Choroid plexus epithelial cell (primary cell): ENCODE results near the gene FOXP1.

Experiments used
- DNase-seq: peaks from one replicate; pipeline ENCODE4 v3.0.0-alpha.2; 2010; ENCODE audit warnings: low read depth
- H3K4me3 ChIP-seq: 2 replicates; pipeline ENCODE4 v1.5.1; 2011; ENCODE audit warnings: low read depth, mild to moderate bottlenecking, control low read depth, low read length, moderate library complexity
- CTCF ChIP-seq: conservative IDR thresholded peaks from 2 replicates; pipeline ENCODE4 v1.5.1; 2011; ENCODE audit warnings: low read depth, mild to moderate bottlenecking, control low read depth, inconsistent platforms, low read length, moderate library complexity

The FOXP1 gene

DNA sequence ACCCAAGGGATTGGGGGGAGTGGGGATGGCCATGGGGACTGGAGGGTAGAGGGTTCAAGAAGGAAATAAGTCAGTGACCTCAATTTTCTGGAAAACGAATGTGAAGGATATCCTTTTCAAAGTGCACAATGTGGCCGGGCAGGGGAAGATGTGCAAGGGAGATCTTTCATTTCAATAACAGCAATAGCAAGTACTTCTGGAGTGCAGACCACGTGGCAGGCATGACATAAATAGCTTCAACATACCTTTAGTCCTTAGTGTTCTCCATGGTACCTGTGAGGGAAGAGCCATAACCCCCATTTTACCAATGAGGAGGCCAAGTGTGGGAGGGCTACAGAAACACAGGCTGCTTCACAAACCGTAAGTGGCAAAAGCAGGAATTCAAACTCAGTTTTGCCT lies 138.7 kb downstream of the FOXP1 start:
- no peak for DNase-seq
- no peak for TF ChIP-seq CTCF
- H3K4me3 ChIP-seq: no peak overlapping the region

DNA sequence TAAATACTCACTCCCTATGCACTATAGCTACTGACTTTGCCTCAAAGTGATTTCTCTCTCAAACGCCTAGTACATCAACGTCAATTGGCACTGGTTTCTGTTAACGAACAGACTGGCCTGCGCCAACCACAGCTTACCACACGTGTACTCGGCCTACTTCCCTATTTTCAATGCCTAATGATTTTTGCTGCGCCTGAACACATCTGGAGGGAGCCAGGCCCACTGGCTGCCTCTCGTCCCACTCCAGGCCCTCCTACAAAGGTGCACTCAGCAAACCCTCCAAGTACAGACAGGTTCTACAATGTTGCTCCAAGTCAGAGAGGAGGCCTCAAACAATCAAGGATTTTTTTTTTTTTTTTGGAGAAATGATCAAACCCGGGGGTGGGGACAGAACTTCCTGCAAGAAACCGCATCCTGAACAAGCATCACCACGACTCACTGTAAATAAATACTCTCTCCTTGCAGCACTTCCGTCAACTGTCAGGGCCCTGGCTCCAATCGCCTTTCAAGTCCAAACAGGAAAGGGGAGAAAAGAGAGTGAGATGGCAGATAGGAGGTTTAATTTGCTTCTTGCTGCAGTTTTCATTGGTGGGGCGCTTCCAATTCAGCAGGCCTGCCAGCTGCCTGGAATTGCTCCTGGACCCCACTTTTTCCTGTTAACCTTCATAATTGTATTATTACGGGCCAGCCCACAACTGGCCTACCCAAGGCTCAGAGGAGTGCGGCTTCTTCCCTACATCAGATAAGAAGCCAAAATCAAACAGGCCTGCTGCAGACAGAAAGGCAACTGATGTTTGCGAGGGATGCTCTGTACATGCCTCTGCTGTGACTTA lies 139.3 kb downstream of the FOXP1 start:
- H3K4me3 ChIP-seq: no peak overlapping the region
- no peak for TF ChIP-seq CTCF
- DNase-seq: peak; percentile 81

GRCh38 chr3:71443332-71443731 lies 140.2 kb downstream of the FOXP1 start:
- no peak overlapping the region for H3K4me3 ChIP-seq
- no peak for DNase-seq
- no peak for TF ChIP-seq CTCF

GRCh38 chr3:71442652-71443042 lies 140.9 kb downstream of the FOXP1 start:
- DNase-seq: no peak
- no peak overlapping the region for H3K4me3 ChIP-seq
- no peak for TF ChIP-seq CTCF

DNA sequence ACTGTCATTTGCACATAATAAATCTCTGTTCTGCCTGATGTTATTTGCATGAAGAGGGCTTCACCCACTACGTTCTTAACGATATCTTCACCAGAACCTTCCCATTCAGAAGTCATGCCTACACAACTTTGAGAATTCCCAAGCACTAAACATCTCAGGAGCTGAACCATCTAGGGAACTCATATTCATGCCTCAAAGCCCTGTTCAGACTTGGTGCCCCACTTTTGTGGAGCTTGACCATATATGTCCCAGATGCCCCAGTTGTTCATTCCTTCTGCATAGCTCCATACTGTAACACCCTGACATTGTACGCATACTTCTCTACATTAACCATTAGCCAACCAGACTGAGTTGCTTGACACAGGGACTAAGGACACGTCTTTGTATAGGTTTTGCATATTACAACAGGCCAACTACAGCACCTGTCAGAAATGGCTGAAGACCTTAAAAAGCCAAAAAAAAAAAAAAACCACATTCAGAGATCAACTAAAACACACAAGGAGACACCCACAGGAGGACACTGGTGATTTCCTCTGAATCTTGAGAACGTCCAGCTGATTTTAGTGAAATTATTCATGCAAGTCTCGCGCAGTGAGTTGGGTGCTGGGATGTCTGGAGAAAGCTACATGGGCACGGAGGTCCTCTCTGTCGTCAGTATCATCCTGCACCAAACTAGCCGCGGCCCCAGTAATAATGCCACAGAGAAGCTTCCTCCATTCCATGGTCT lies 141.4 kb downstream of the FOXP1 start:
- no peak for DNase-seq
- no peak for TF ChIP-seq CTCF
- no peak overlapping the region for H3K4me3 ChIP-seq

DNA sequence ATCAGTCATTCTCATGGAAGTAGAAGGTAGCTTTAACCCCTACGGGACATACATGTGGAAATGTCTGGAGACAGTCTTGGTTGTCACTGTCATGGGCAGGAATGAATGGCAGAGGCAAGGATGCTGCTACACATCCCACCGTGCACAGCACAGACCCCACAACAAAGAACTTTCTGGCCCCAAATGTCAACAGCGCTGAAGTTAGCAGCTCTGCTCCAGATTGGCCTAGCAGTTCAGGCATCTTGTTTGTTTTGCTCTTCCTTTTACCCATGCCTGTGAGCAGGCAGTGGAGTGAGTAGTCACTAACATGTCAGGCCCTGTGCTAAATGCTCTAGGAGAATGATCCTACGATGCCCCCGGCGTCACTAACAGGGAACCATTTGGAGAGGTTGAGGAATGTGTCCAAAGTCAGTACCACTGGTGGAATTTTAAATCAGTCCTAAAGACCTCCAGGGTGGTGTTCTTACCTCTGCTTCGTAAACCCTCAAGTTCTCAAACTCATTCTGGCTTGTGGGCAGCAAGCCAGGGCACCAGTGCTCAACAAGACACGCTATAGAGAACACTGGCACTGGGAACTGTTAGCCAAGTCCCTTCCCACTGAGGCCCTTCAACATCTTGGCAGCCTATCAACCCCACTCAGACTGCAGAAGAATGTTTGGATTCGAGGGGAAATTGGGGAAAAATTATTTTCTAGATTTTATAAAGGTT lies 142.2 kb downstream of the FOXP1 start:
- DNase-seq: no peak
- no peak for TF ChIP-seq CTCF
- no peak overlapping the region for H3K4me3 ChIP-seq
